ENCODE results near the gene COG4.

DNA sequence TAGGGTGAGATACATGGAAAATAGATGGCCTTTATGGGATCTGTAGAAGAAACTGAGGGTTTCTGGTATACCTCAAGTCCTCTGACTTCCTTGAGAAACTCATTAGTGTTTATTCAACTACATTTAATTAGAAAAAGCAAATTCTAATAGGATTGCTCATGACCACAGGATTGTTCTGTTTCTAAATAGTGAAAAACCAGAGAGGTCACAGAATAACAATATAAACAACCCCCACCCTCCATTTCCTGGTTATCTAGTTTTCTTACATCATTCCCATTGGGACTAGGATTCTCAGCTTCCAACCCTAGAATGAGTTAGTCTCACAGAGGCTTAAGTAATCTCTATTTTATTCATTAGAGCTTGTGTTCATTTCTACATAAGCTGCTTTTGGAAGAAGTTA, 30.3 kb upstream of the COG4 start:
- TF ChIP-seq EZH2 (IDR thresholded peaks at IDR 0.05; ENCODE audit: insufficient read depth, poor library complexity, severe bottlenecking) (no peak), EZH2phosphoT487 (IDR thresholded peaks at IDR 0.05; ENCODE audit: insufficient read depth, low read depth) (0 out of 2 replicates have a peak, but pooled peaks have one; percentile 24)

Data from GM23248 (cell line).